Common myeloid progenitor, CD34-positive (primary cell): ENCODE measurements around the gene ASIC1.

Experiments used
- CTCF ChIA-PET: fragments of 350-600 bp; sonication (Branson Sonifier 250); formaldehyde crosslinking; loops from one replicate; lab custom pipeline; 2021; ENCODE audit warnings: antibody characterized with exemption; lab: Charles Lee
- POLR2A ChIA-PET: fragments of 350-600 bp; sonication (Branson Sonifier 250); formaldehyde crosslinking; loops from one replicate; lab custom pipeline; 2021; ENCODE audit warnings: antibody characterized with exemption; lab: Charles Lee
- DNase-seq, 3 donors: peaks; one replicate each; pipeline versions ENCODE4 v3.0.0 to v3.0.0-alpha.2; 2013
- H3K27ac ChIP-seq, 2 experiments: 1 replicate in 1 of 2; 2 replicates in 1 of 2; pipeline ENCODE4 v1.7.0; 2013; ENCODE audit warnings: inconsistent platforms in 2 of 2, low read length in 2 of 2, mild to moderate bottlenecking in 2 of 2, low read depth in 1 of 2, moderate library complexity in 1 of 2; ENCODE audit not compliant: severe bottlenecking in 2 of 2, insufficient read depth in 1 of 2, poor library complexity in 1 of 2
- H3K27me3 ChIP-seq, 5 experiments: replicated peaks in 2 of 5; 1 replicate in 3 of 5; 2 replicates in 2 of 5; pipeline versions ENCODE4 v1.6.1 to v1.7.0; 2013; ENCODE audit warnings: low read length in 4 of 5, mild to moderate bottlenecking in 2 of 5, moderate library complexity in 2 of 5, inconsistent platforms in 1 of 5; ENCODE audit not compliant: insufficient read depth in 5 of 5, control insufficient read depth in 4 of 5
- H3K36me3 ChIP-seq, 4 experiments: 1 replicate in 2 of 4; 2 replicates in 2 of 4; pipeline versions ENCODE4 v1.6.1 to v1.7.0; 2013; ENCODE audit warnings: low read length in 3 of 4, control low read depth in 1 of 4, mild to moderate bottlenecking in 1 of 4; ENCODE audit not compliant: control insufficient read depth in 4 of 4, insufficient read depth in 4 of 4
- H3K4me1 ChIP-seq, 4 experiments: 1 replicate in 3 of 4; 2 replicates in 1 of 4; pipeline versions ENCODE4 v1.6.1 to v1.7.1; 2013; ENCODE audit warnings: low read length in 3 of 4, mild to moderate bottlenecking in 3 of 4, control low read depth in 1 of 4, inconsistent platforms in 1 of 4, moderate library complexity in 1 of 4; ENCODE audit not compliant: control insufficient read depth in 4 of 4, insufficient read depth in 4 of 4; ENCODE audit errors: control extremely low read depth in 1 of 4
- H3K4me3 ChIP-seq, 7 experiments: 1 replicate in 4 of 7; 2 replicates in 3 of 7; pipeline versions ENCODE4 v1.5.1 to v1.7.0; 2013; ENCODE audit warnings: mild to moderate bottlenecking in 7 of 7, low read length in 6 of 7, moderate library complexity in 6 of 7, inconsistent platforms in 2 of 7, low read depth in 2 of 7, control low read depth in 1 of 7; ENCODE audit not compliant: insufficient read depth in 4 of 7, control insufficient read depth in 1 of 7; ENCODE audit errors: extremely low read depth in 1 of 7
- H3K9me3 ChIP-seq, 5 experiments: 1 replicate in 4 of 5; 2 replicates in 1 of 5; pipeline versions ENCODE4 v1.6.1 to v1.7.1; 2013; ENCODE audit warnings: low read length in 4 of 5, mild to moderate bottlenecking in 2 of 5, inconsistent platforms in 1 of 5, low read depth in 1 of 5, moderate library complexity in 1 of 5; ENCODE audit not compliant: control insufficient read depth in 4 of 5, insufficient read depth in 2 of 5; ENCODE audit errors: control extremely low read depth in 1 of 5
- WGBS: methylation state at CpG from one replicate; pipeline ENCODE4 v1.1.5; 2013; ENCODE audit not compliant: insufficient coverage; 5-methylcytosine and 5-hydroxymethylcytosine counted together

Gene ASIC1

GRCh38 chr12:50052544-50052943 is 4.9 kb upstream of the ASIC1 start:
- no peaks in the 10 kb centered on the region for H3K9me3 ChIP-seq
- H3K36me3 ChIP-seq = no peaks in the 10 kb centered on the region
- POLR2A ChIA-PET = no interaction called here
- no peak for DNase-seq
- CTCF ChIA-PET = interaction anchor here (0.6 to 5.7 kb wide), 4 partner anchors 11 to 1048 kb away, joined by 3 to 163 read pairs (median 38); no protein-coding TSS in a partner anchor
- H3K27me3 ChIP-seq = peaks cover 2 to 31% (median 14%) of the 10 kb centered on the region in 5 experiments
- H3K4me1 ChIP-seq = peaks cover 2 to 43% (median 41%) of the 10 kb centered on the region in 4 experiments
- no peak overlapping the region for H3K27ac ChIP-seq
- no peak overlapping the region for H3K4me3 ChIP-seq

- Histone ChIP-seq H3K4me3 (no peak overlapping the region), H3K36me3 (no peaks in the 10 kb centered on the region), H3K9me3 (no peaks in the 10 kb centered on the region), H3K4me1 (peaks cover 2 to 46% (median 43%) of the 10 kb centered on the region in 4 experiments), H3K27ac (no peak overlapping the region), H3K27me3 (peaks cover 2 to 29% (median 15%) of the 10 kb centered on the region in 5 experiments)
- ChIA-PET CTCF (interaction anchor here (0.6 to 5.7 kb wide), 4 partner anchors 11 to 1048 kb away, joined by 3 to 163 read pairs (median 38); no protein-coding TSS in a partner anchor), POLR2A (no interaction called here)
- DNase-seq = no peak
- 100% methylated on average over 5 of the region's 7 CpGs for WGBS
Observed at GRCh38 chr12:50052964-50053363, 4.4 kb upstream of the ASIC1 start.

- peak; percentile 55 to 75 (median 74) for DNase-seq
- Histone ChIP-seq H3K27me3 (peaks cover 2 to 29% (median 21%) of the 10 kb centered on the region in 5 experiments), H3K27ac (no peak overlapping the region), H3K36me3 (no peaks in the 10 kb centered on the region), H3K9me3 (no peaks in the 10 kb centered on the region), H3K4me3 (no peak overlapping the region), H3K4me1 (peaks cover 2 to 49% (median 45%) of the 10 kb centered on the region in 4 experiments)
- ChIA-PET CTCF (interaction anchor here (0.7 to 5.7 kb wide), 4 partner anchors 12 to 1049 kb away, joined by 3 to 163 read pairs (median 48); no protein-coding TSS in a partner anchor), POLR2A (no interaction called here)
- 11% methylated on average over 1 of the region's 1 CpG for WGBS
Observed at GRCh38 chr12:50053583-50053982, 3.8 kb upstream of the ASIC1 start.

- ChIA-PET POLR2A (interaction anchor here (0.6 to 0.7 kb wide), 2 partner anchors 100 to 242 kb away, joined by 3 read pairs; no protein-coding TSS in a partner anchor), CTCF (interaction anchor here (0.6 to 5.7 kb wide), 27 partner anchors 9 to 191 kb away, joined by 3 to 163 read pairs (median 4); partner anchors contain the start of genes AQP2, AQP5 and SMARCD1)
- H3K4me3 ChIP-seq = peak overlapping the region in 1 of 7 experiments; percentile 55
- DNase-seq = peak; percentile 53 to 75 (median 67)
- H3K9me3 ChIP-seq = no peaks in the 10 kb centered on the region
- 7% methylated on average over 9 of the region's 17 CpGs for WGBS
- H3K27me3 ChIP-seq = peaks cover 0 to 28% (median 25%) of the 10 kb centered on the region in 5 experiments
- peaks cover 2 to 52% (median 45%) of the 10 kb centered on the region in 4 experiments for H3K4me1 ChIP-seq
- no peak overlapping the region for H3K27ac ChIP-seq
- no peaks in the 10 kb centered on the region for H3K36me3 ChIP-seq
Observed at GRCh38 chr12:50055831-50056638, 1.4 kb upstream of the ASIC1 start.

GRCh38 chr12:50056639-50056976 is 788 bp upstream of the ASIC1 start:
- H3K9me3 ChIP-seq = no peaks in the 10 kb centered on the region
- H3K36me3 ChIP-seq = no peaks in the 10 kb centered on the region
- no peak for DNase-seq
- ChIA-PET CTCF (interaction anchor here (0.6 to 5.7 kb wide), 18 partner anchors 9 to 192 kb away, joined by 3 to 163 read pairs (median 4); partner anchors contain the start of gene AQP2), POLR2A (interaction anchor here (0.7 kb wide), 1 partner anchor 242 kb away, joined by 3 read pairs; no protein-coding TSS in a partner anchor)
- H3K27me3 ChIP-seq = peaks cover 0 to 28% (median 25%) of the 10 kb centered on the region in 5 experiments
- peaks cover under 1 to 51% (median 40%) of the 10 kb centered on the region in 4 experiments for H3K4me1 ChIP-seq
- WGBS = 0% methylated on average over 1 of the region's 3 CpGs
- H3K4me3 ChIP-seq = peak overlapping the region in 3 of 7 experiments; percentile 46 to 77 (median 60)
- no peak overlapping the region for H3K27ac ChIP-seq

GRCh38 chr12:50057896-50058670 is 687 bp downstream of the ASIC1 start:
- peaks cover 0 to 30% (median 19%) of the 10 kb centered on the region in 5 experiments for H3K27me3 ChIP-seq
- WGBS = 31% methylated on average over 16 of the region's 30 CpGs
- no peak overlapping the region for H3K27ac ChIP-seq
- CTCF ChIA-PET = interaction anchor here (1.0 to 14.7 kb wide), 5 partner anchors 8 to 113 kb away, joined by 3 to 269 read pairs (median 37); no protein-coding TSS in a partner anchor
- DNase-seq = no peak
- POLR2A ChIA-PET = no interaction called here
- peak overlapping the region; percentile 13 to 77 (median 60) for H3K4me3 ChIP-seq
- peaks cover 0 to 49% (median 39%) of the 10 kb centered on the region in 4 experiments for H3K4me1 ChIP-seq
- H3K36me3 ChIP-seq = no peaks in the 10 kb centered on the region
- H3K9me3 ChIP-seq = no peaks in the 10 kb centered on the region
